Measurements from ENCODE around the gene TRIM54.
"Not testable (repeated sequence)": the region's sequence is repeated elsewhere in the genome, so short reads cannot be mapped to it uniquely, and the experiment has no call there.

Gene TRIM54

GRCh38 chr2:27263287-27264252 lies 18.7 kb upstream of the TRIM54 start:
- DNase-seq (ENCODE audit: low read depth) = no peak
- H3K4me3 ChIP-seq (ENCODE audit: control insufficient read depth, low read depth, low read length) = peak overlapping the region; percentile 21
- no peak for TF ChIP-seq CTCF (IDR thresholded peaks at IDR 0.05; ENCODE audit: control insufficient read depth, insufficient read depth, low read depth, low read length, missing control alignments)

GRCh38 chr2:27264253-27264752 lies 17.9 kb upstream of the TRIM54 start:
- no peak overlapping the region for H3K4me3 ChIP-seq (ENCODE audit: control insufficient read depth, low read depth, low read length)

DNA sequence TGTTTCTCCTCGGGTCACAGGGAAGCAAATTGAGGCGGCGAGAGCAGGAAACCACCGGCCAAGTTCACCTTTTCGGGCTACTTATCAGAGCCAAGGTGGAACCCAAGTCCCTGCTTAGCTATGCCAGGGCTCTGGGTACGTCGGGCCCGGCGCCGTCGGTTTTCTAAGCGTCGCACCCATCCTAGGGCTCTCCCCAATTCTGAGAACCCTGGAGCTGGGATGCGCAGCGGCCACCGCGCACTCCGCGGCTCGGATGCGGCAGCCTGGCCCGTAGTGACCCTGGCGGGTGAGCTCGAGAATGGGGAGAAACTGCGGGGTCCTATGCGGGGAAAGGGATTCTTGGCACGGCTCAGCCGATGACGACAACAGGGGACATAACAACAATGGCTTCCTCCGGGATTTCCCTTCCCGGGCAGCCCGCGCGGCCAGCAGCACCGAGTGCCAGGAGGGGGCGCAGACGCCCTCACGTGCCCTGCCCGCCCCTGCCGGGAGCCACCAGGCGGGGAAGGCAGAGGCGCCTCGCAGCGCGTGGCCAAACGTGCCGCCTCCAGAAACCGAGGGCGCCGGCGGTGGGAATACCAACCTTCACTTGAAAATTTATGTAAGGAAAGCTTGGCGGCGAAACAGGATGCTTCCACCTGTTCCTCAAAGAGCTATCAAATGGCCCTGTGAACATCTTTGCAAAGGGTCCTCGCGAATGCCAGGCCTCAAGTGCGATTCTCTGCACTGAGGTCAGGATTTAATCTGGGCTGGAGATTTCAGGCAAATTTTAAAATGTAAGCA lies 17.3 kb upstream of the TRIM54 start:
- DNase-seq (ENCODE audit: low read depth) = no peak
- H3K4me3 ChIP-seq (ENCODE audit: control insufficient read depth, low read depth, low read length) = no peak overlapping the region; the same call in 1 of the 2 replicates

More at GRCh38 chr2:27264253-27264752, 17.9 kb upstream of the TRIM54 start:
- no peak for TF ChIP-seq CTCF (IDR thresholded peaks at IDR 0.05; ENCODE audit: control insufficient read depth, insufficient read depth, low read depth, low read length, missing control alignments)
- DNase-seq (ENCODE audit: low read depth) = no peak

GRCh38 chr2:27265536-27265870 lies 16.7 kb upstream of the TRIM54 start:
- TF ChIP-seq CTCF (IDR thresholded peaks at IDR 0.05; ENCODE audit: control insufficient read depth, insufficient read depth, low read depth, low read length, missing control alignments) = no peak
- no peak for DNase-seq (ENCODE audit: low read depth)
- H3K4me3 ChIP-seq (ENCODE audit: control insufficient read depth, low read depth, low read length) = no peak overlapping the region

More for the DNA sequence above, 17.3 kb upstream of the TRIM54 start:
- peak; percentile 27 for TF ChIP-seq CTCF (IDR thresholded peaks at IDR 0.05; ENCODE audit: control insufficient read depth, insufficient read depth, low read depth, low read length, missing control alignments)

DNA sequence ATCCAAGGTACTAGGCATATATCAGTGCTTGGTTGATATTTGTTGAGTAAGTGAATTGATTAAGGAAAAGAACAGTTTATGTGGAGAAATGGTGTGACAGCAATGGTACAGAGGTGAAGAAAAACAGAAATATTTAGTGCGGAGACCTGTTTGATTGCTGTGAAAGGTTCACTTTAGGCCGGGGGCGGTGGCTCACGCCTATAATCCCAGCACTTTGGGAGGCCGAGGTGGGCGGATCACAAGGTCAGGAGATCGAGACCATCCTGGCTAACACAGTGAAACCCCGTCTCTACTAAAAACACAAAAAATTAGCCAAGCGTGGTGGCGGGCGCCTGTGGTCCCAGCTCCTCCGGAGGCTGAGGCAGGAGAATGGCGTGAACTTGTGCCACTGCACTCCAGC lies 13.9 kb upstream of the TRIM54 start:
- not testable (repeated sequence) for DNase-seq (ENCODE audit: low read depth); H3K4me3 ChIP-seq (ENCODE audit: control insufficient read depth, low read depth, low read length)

GRCh38 chr2:27270131-27270530 lies 12.1 kb upstream of the TRIM54 start:
- no peak for TF ChIP-seq CTCF (IDR thresholded peaks at IDR 0.05; ENCODE audit: control insufficient read depth, insufficient read depth, low read depth, low read length, missing control alignments)
- no peak for DNase-seq (ENCODE audit: low read depth)
- no peak overlapping the region for H3K4me3 ChIP-seq (ENCODE audit: control insufficient read depth, low read depth, low read length)
